ENCODE data around the gene RPL3. TPM values are rescaled to one million over a fixed set of nuclear protein-coding genes. Genes with fewer than 3 reads are reported as not detected.

The RPL3 gene
- total RNA-seq, 1 donor: 3,122 TPM

Small RNAs within 50 kb of the gene (small RNA-seq; reads per million reads assigned to genes)
- not detected for gene SNORD43
- gene SNORD83A: 23,231 reads per million, percentile 100 among the genes with 10 or more reads in this experiment
- not detected for gene SNORD83B

Other genes starting within 250 kb of the RPL3 start
- gene APOBEC3G, start 242.3 kb downstream of the RPL3 start, total RNA-seq (ENCODE audit: low replicate concordance): 4.3 and 7.4 TPM in 2 replicates
- 0.45 TPM in 1 of 2 replicates, not detected in the other for gene APOBEC3H, start 222.4 kb downstream of the RPL3 start, total RNA-seq (ENCODE audit: low replicate concordance)
- gene CBX7, start 166.9 kb downstream of the RPL3 start, total RNA-seq (ENCODE audit: low replicate concordance): 8.0 and 30.3 TPM in 2 replicates
- gene PDGFB, start 74.6 kb downstream of the RPL3 start, total RNA-seq (ENCODE audit: low replicate concordance): 0.09 and 0.57 TPM in 2 replicates
- gene SYNGR1, start 30.4 kb upstream of the RPL3 start, total RNA-seq (ENCODE audit: low replicate concordance): 3.9 and 14.2 TPM in 2 replicates
- gene TAB1, start 80.2 kb upstream of the RPL3 start, total RNA-seq (ENCODE audit: low replicate concordance): 11.7 and 21.3 TPM in 2 replicates
- gene MGAT3, start 137.4 kb upstream of the RPL3 start, total RNA-seq (ENCODE audit: low replicate concordance): 0.27 and 2.0 TPM in 2 replicates
- 24.0 and 27.7 TPM in 2 replicates for gene MIEF1, start 182.7 kb upstream of the RPL3 start, total RNA-seq (ENCODE audit: low replicate concordance)
- 259 and 946 TPM in 2 replicates for gene ATF4, start 200.9 kb upstream of the RPL3 start, total RNA-seq (ENCODE audit: low replicate concordance)
- 39.6 and 108 TPM in 2 replicates for gene RPS19BP1, start 213.1 kb upstream of the RPL3 start, total RNA-seq (ENCODE audit: low replicate concordance)

All from fibroblast of the aortic adventitia (primary cell).